IMR-90 (cell line): Measurements from ENCODE around the gene IFNE. TPM values are rescaled to one million over a fixed set of nuclear protein-coding genes. Genes with fewer than 3 reads are reported as not detected.

Experiments used
- ATAC-seq: fragments of 200-7000 bp; cut with Tn5 transposase; 2 replicates; pipeline ENCODE4 v1.9.1; 2020; ENCODE audit warnings: low read depth, mild to moderate bottlenecking, moderate library complexity
- BruUV-seq: library from RNA; stranded (reverse); fragments of 400-500 nt; replicated peaks from 2 replicates; lab custom pipeline; 2021; lab: Mats Ljungman, UMichigan
- CTCF ChIA-PET: fragments of 300-600 bp; formaldehyde crosslinking; extraction: SDS; loops from one replicate; lab custom pipeline; 2021; ENCODE audit warnings: antibody characterized with exemption; lab: Yijun Ruan, JAX
- POLR2A ChIA-PET: fragments of 300-600 bp; sonication (Branson Sonifier 250); formaldehyde crosslinking; loops from one replicate; lab custom pipeline; 2022; ENCODE audit warnings: antibody characterized with exemption; ENCODE audit not compliant: unreplicated experiment; lab: Charles Lee
- DNase-seq: peaks from one replicate; pipeline ENCODE4 v3.0.0; 2013
- H2AFZ ChIP-seq: replicated peaks from 2 replicates; pipeline ENCODE3; 2013; ENCODE audit warnings: low read length, mild to moderate bottlenecking; ENCODE audit not compliant: poor library complexity
- H2AK5ac ChIP-seq: 2 replicates; pipeline ENCODE4 v1.6.1; 2013; ENCODE audit warnings: low read depth, low read length, inconsistent platforms
- H2AK9ac ChIP-seq: replicated peaks from 2 replicates; pipeline ENCODE3; 2013; ENCODE audit warnings: mild to moderate bottlenecking, low read depth, low read length, moderate library complexity; ENCODE audit not compliant: poor library complexity
- H2BK120ac ChIP-seq: 2 replicates; pipeline ENCODE4 v1.6.1; 2013; ENCODE audit warnings: low read depth, low read length, inconsistent platforms
- H2BK15ac ChIP-seq: 3 replicates; pipeline ENCODE4 v1.6.1; 2013; ENCODE audit warnings: low read depth, low read length, inconsistent platforms
- H2BK20ac ChIP-seq: 2 replicates; pipeline ENCODE4 v1.6.1; 2013; ENCODE audit warnings: low read depth, mild to moderate bottlenecking, inconsistent platforms, low read length, moderate library complexity
- H2BK5ac ChIP-seq: 2 replicates; pipeline ENCODE4 v1.6.1; 2013; ENCODE audit warnings: mild to moderate bottlenecking, low read depth, low read length, inconsistent platforms; ENCODE audit not compliant: poor library complexity, severe bottlenecking
- H3K14ac ChIP-seq: replicated peaks from 2 replicates; pipeline ENCODE4 v1.6.1; 2013; ENCODE audit warnings: low read depth, low read length, inconsistent platforms
- H3K18ac ChIP-seq: 2 replicates; pipeline ENCODE4 v1.6.1; 2013; ENCODE audit warnings: low read depth, low read length, control low read depth
- H3K23ac ChIP-seq: 2 replicates; pipeline ENCODE4 v1.6.1; 2013; ENCODE audit warnings: low read depth, low read length, inconsistent platforms
- H3K27ac ChIP-seq: 2 replicates; pipeline ENCODE4 v1.5.1; 2013; ENCODE audit warnings: mild to moderate bottlenecking, control low read depth, low read length; ENCODE audit not compliant: insufficient read depth
- H3K27me3 ChIP-seq: 2 replicates; pipeline ENCODE4 v1.6.1; 2013; ENCODE audit warnings: low read length; ENCODE audit not compliant: control insufficient read depth, insufficient read depth
- H3K36me3 ChIP-seq: 2 replicates; pipeline ENCODE4 v1.6.1; 2013; ENCODE audit warnings: low read length, mixed read lengths; ENCODE audit not compliant: control insufficient read depth, insufficient read depth
- H3K4ac ChIP-seq: 2 replicates; pipeline ENCODE4 v1.6.1; 2013; ENCODE audit warnings: low read depth, low read length, inconsistent platforms
- H3K4me1 ChIP-seq: 2 replicates; pipeline ENCODE4 v1.6.1; 2013; ENCODE audit warnings: low read length, mixed read lengths; ENCODE audit not compliant: control insufficient read depth, insufficient read depth
- H3K4me2 ChIP-seq: 2 replicates; pipeline ENCODE4 v1.6.1; 2013; ENCODE audit warnings: low read depth, mild to moderate bottlenecking, control low read depth, low read length, moderate library complexity
- H3K4me3 ChIP-seq: 2 replicates; pipeline ENCODE4 v1.5.1; 2013; ENCODE audit warnings: low read depth, mild to moderate bottlenecking, control low read depth, low read length, moderate library complexity; ENCODE audit not compliant: insufficient read depth
- H3K56ac ChIP-seq: 2 replicates; pipeline ENCODE4 v1.6.1; 2013; ENCODE audit warnings: low read length, inconsistent platforms; ENCODE audit not compliant: insufficient read depth; ENCODE audit errors: extremely low read depth
- H3K79me1 ChIP-seq, 2 experiments: 2 replicates each; pipeline ENCODE4 v1.6.1; 2013; ENCODE audit warnings: low read length in 2 of 2, inconsistent platforms in 1 of 2, low read depth in 1 of 2
- H3K9ac ChIP-seq: 2 replicates; pipeline ENCODE4 v1.6.1; 2013; ENCODE audit warnings: low read depth, low read length, control low read depth
- H3K9me1 ChIP-seq: 2 replicates; pipeline ENCODE4 v1.6.1; 2013; ENCODE audit warnings: low read length, inconsistent platforms; ENCODE audit not compliant: insufficient read depth
- H3K9me3 ChIP-seq: 2 replicates; pipeline ENCODE4 v1.6.1; 2013; ENCODE audit warnings: low read length; ENCODE audit not compliant: control insufficient read depth, insufficient read depth
- H4K20me1 ChIP-seq: 2 replicates; pipeline ENCODE4 v1.6.1; 2013; ENCODE audit warnings: low read length, inconsistent platforms; ENCODE audit not compliant: insufficient read depth
- H4K5ac ChIP-seq: 2 replicates; pipeline ENCODE4 v1.6.1; 2013; ENCODE audit warnings: mild to moderate bottlenecking, low read depth, low read length, control low read depth
- H4K8ac ChIP-seq, 2 experiments: 2 replicates each; pipeline ENCODE4 v1.6.1; 2013; ENCODE audit warnings: low read depth in 2 of 2, low read length in 2 of 2, control low read depth in 1 of 2, inconsistent platforms in 1 of 2
- H4K91ac ChIP-seq: 2 replicates; pipeline ENCODE4 v1.6.1; 2013; ENCODE audit warnings: low read depth, low read length, inconsistent platforms; ENCODE audit not compliant: insufficient read depth
- BHLHE40 ChIP-seq: fragments of 150-350 bp; IDR thresholded peaks from 2 replicates; pipeline ENCODE4 v1.6.1; 2016; ENCODE audit warnings: mild to moderate bottlenecking, low read depth, low read length
- NFE2L2 ChIP-seq: fragments of 150-350 bp; IDR thresholded peaks from 2 replicates; pipeline ENCODE4 v1.6.1; 2016; ENCODE audit warnings: low read depth, mild to moderate bottlenecking, low read length
- RCOR1 ChIP-seq: IDR thresholded peaks from 2 replicates; pipeline ENCODE4 v1.6.1; 2012; ENCODE audit warnings: mild to moderate bottlenecking, low read length, improper control_type of control experiment; ENCODE audit not compliant: insufficient replicate concordance
- SMC3 ChIP-seq: fragments of 150-350 bp; IDR thresholded peaks from 2 replicates; pipeline ENCODE4 v1.6.1; 2016; ENCODE audit warnings: low read depth, mild to moderate bottlenecking, antibody characterized with exemption, low read length, moderate library complexity
- WGBS, 2 experiments: methylation state at CpG; one replicate each; pipeline versions ENCODE4 v1.1.5 to v1.1.7; 2013; ENCODE audit warnings: missing lambda C conversion rate in 2 of 2; ENCODE audit not compliant: insufficient read length in 1 of 2; ENCODE audit errors: extremely low coverage in 2 of 2; 5-methylcytosine and 5-hydroxymethylcytosine counted together
- dilution Hi-C: fragments of 300-500 bp; cut with HindIII; formaldehyde crosslinking; loops from one replicate; pipeline ENCODE4 v1.14.3; 2018; ENCODE audit warnings: low sequenced_read_pairs; ENCODE audit not compliant: unreplicated experiment
- in situ Hi-C: fragments of 300-500 bp; cut with MboI; formaldehyde crosslinking; loops from 3 replicates; pipeline ENCODE4 v1.14.3; 2019; ENCODE audit warnings: low sequenced_read_pairs, inconsistent platforms, mixed read lengths
- intact Hi-C: fragments of 100-400 bp; cut with micrococcal nuclease; formaldehyde crosslinking; loops from 2 replicates; pipeline ENCODE4 v1.10.0; 2022
- polyA plus RNA-seq, 3 experiments: library from polyadenylated mRNA; depleted of rRNA; stranded (reverse); fragments of >200 nt; gene quantifications; 2 replicates each; pipeline ENCODE4 v1.2.3, GENCODE V29; 2012; ENCODE audit warnings: low replicate concordance in 1 of 3
- total RNA-seq: library from RNA; depleted of rRNA; stranded (reverse); fragments of >200 nt; gene quantifications from 2 replicates; pipeline ENCODE4 v1.2.3, GENCODE V29; 2012

The IFNE gene
- total and polyA plus RNA-seq, 2 of the 4 experiments (the other 2 are of a cell fraction) = 1.4 to 1.8 TPM

DNA sequence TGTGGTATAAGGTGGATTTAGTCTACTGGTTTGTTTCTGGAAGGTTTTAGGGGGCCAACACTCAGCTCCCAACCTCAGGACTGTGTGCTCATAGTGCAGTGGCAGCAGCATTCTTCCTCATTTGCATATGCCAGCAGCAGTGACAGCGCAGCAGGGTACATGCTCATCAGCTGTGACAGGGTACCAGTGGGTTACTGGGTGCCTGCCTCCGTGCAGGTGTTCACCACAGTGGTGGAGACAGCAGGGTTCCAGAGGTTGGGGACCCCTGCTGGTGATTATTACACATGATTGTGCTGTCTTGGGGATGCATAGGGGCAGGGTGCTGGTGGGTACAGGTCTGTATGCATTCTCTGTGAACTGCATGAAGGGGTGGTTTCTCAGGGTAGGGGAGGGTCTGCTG is 45.5 kb upstream of the IFNE start:
- Histone ChIP-seq H2AK9ac (no peak overlapping the region), H3K9me3 (no peaks in the 10 kb centered on the region), H2AFZ (no peak overlapping the region), H3K79me1 (peaks cover 27 to 38% of the 10 kb centered on the region in 2 experiments), H3K18ac (no peak overlapping the region), H3K56ac (no peak overlapping the region), H3K9me1 (no peaks in the 10 kb centered on the region), H3K27ac (no peak overlapping the region), H2BK5ac (no peak overlapping the region), H4K5ac (no peak overlapping the region), H3K23ac (no peak overlapping the region), H2AK5ac (no peak overlapping the region), H4K8ac (no peak overlapping the region), H3K27me3 (no peaks in the 10 kb centered on the region), H3K36me3 (peaks cover 17% of the 10 kb centered on the region), H3K14ac (no peak overlapping the region), H3K4me3 (no peak overlapping the region), H2BK15ac (no peak overlapping the region), H3K4me2 (no peak overlapping the region), H2BK120ac (no peak overlapping the region), H3K4me1 (no peaks in the 10 kb centered on the region), H2BK20ac (no peak overlapping the region), H3K4ac (no peak overlapping the region), H3K9ac (no peak overlapping the region), H4K91ac (no peak overlapping the region), H4K20me1 (no peaks in the 10 kb centered on the region; the same call in 1 of the 2 replicates)
- ChIA-PET CTCF (no interaction called here), POLR2A (no interaction called here)
- in situ Hi-C loops (no loop called here), intact Hi-C loops (no loop called here), dilution Hi-C loops (no loop called here)
- no peak for DNase-seq
- no peak for ATAC-seq
- no TSS peak for BruUV-seq
- TF ChIP-seq SMC3 (no peak), NFE2L2 (no peak), RCOR1 (no peak), BHLHE40 (no peak)
- 100% methylated on average over 1 of the region's 2 CpGs; no CpG with 5 or more reads in 1 of the 2 experiments for WGBS, 2 experiments
